Caki2 (cell line): ENCODE data around the gene TAPT1. TPM values are rescaled to one million over a fixed set of nuclear protein-coding genes. Genes with fewer than 3 reads are reported as not detected.

Experiments
- DNase-seq: peaks from one replicate; pipeline ENCODE4 v3.0.0-alpha.2; 2015; ENCODE audit warnings: low read depth
- in situ Hi-C: cut with HindIII; loops from 2 replicates; pipeline ENCODE4 v1.10.0; 2016; ENCODE audit warnings: low sequenced_read_pairs, low pct_unique_long_range_greater_than_20kb, mixed read lengths
- total RNA-seq: library from RNA; depleted of rRNA; stranded (reverse); fragments of >200 nt; shearing (Covaris generic); gene quantifications from 2 replicates; pipeline ENCODE4 v1.2.3, GENCODE V29; 2014; ENCODE audit warnings: low replicate concordance

The TAPT1 gene
- total RNA-seq, 1 experiment from 2014 or later, result 14.7 TPM

- in situ Hi-C loops, result no loop called here
- no peak for DNase-seq
Observed at GRCh38 chr4:16125571-16126445, 100.5 kb downstream of the TAPT1 start.

- no peak for DNase-seq
- in situ Hi-C loops, result no loop called here
Observed at GRCh38 chr4:16124232-16124631, 102.0 kb downstream of the TAPT1 start.

GRCh38 chr4:16123356-16124084 lies 102.8 kb downstream of the TAPT1 start:
- in situ Hi-C loops, result no loop called here
- DNase-seq, result no peak

GRCh38 chr4:16122784-16123183 lies 103.5 kb downstream of the TAPT1 start:
- in situ Hi-C loops, result no loop called here
- no peak for DNase-seq

- no peak for DNase-seq
- in situ Hi-C loops, result no loop called here
Observed at GRCh38 chr4:16122308-16122711, 104.0 kb downstream of the TAPT1 start.

- DNase-seq, result no peak
Observed at GRCh38 chr4:16120720-16121119, 105.6 kb downstream of the TAPT1 start.

GRCh38 chr4:16119981-16120380 lies 106.3 kb downstream of the TAPT1 start:
- in situ Hi-C loops, result no loop called here
- DNase-seq, result no peak

More at GRCh38 chr4:16120720-16121119, 105.6 kb downstream of the TAPT1 start:
- in situ Hi-C loops, result no loop called here

GRCh38 chr4:16118090-16118489 lies 108.2 kb downstream of the TAPT1 start:
- no peak for DNase-seq
- in situ Hi-C loops, result no loop called here

- in situ Hi-C loops, result no loop called here
- no peak for DNase-seq
Observed at GRCh38 chr4:16117164-16117563, 109.1 kb downstream of the TAPT1 start.

- DNase-seq, result no peak
- in situ Hi-C loops, result no loop called here
Observed at GRCh38 chr4:16116493-16116990, 109.7 kb downstream of the TAPT1 start.

GRCh38 chr4:16116019-16116418 lies 110.3 kb downstream of the TAPT1 start:
- in situ Hi-C loops, result no loop called here
- no peak for DNase-seq

- no peak for DNase-seq
- in situ Hi-C loops, result no loop called here
Observed at GRCh38 chr4:16114546-16114945, 111.7 kb downstream of the TAPT1 start.

- DNase-seq, result no peak
- in situ Hi-C loops, result no loop called here
Observed at GRCh38 chr4:16113741-16114140, 112.5 kb downstream of the TAPT1 start.

- in situ Hi-C loops, result no loop called here
- no peak for DNase-seq
Observed at GRCh38 chr4:16111533-16111932, 114.7 kb downstream of the TAPT1 start.

- in situ Hi-C loops, result no loop called here
- no peak for DNase-seq
Observed at GRCh38 chr4:16110661-16111290, 115.5 kb downstream of the TAPT1 start.
